HG03571 (cell line): ENCODE results near the gene MRPL49.
A peak's percentile ranks its signal among the peaks of the same experiment; 100 is the strongest.

Experiments used
- ATAC-seq: cut with Tn5 transposase; IDR thresholded peaks from one replicate; pipeline ENCODE4 v1.9.1; 2021; ENCODE audit not compliant: unreplicated experiment

MRPL49 gene

DNA sequence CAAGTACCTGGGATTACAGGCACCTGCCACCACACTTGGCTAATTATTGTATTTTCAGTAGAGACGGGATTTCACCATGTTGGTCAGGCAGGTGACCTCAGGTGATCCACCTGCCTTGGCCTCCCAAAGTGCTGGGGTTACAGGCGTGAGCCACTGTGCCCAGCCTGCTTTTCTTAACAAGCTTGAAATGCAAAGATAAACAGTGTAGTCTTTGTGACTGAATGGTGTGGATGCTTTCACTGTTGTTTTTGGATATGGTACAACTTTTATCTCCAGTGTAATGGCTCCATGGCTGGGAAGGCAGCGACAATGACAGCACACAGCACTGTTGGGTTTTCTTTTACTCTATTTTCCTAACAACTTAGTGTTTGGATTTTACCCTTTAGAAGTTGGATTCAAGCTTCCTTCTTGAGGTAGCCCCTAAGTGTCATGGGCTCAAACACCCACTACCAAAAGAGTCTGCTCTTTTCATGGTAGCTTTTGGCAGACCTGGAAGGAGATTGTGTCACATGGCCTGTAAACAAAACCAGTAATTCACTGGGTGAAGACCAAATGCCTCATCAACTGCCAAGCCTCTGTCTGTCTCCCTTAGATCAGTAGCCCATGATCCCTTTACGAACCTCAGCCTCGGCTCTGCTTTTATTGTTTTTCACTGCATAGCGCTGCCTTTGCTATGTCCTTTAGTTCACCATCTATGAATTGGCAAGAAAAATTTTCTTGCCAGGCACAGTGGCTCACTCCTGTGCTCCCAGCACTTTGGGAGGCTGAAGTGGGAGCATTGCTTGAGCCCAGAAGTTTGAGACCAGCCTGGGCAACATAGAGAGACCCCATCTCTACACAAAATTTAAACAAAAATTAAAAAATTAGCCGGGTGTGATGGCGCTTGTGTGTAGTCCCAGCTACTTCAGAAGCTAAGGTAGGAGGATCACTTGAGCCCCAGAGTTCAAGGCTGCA lies 19.7 kb upstream of the MRPL49 start:
- ATAC-seq = no peak

DNA sequence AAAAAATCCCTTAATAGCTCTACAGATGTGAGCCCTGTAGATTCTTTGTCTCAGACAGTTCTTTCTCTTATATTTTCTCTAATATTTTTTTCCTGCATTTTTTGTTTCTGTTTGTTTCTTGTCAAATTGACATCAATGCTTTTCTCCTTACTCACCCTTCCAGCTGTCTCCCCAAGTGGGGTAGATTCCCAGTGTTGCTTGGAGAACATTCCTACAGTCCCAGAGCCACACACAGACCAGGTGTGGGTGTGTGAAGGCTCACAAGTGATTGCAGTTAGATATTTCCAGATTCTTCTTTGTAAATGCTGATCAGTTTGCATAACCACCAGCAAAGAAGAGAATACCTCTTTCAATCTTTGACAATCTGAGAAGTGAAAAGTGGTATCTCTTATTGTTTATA lies 18.6 kb upstream of the MRPL49 start:
- ATAC-seq = no peak

DNA sequence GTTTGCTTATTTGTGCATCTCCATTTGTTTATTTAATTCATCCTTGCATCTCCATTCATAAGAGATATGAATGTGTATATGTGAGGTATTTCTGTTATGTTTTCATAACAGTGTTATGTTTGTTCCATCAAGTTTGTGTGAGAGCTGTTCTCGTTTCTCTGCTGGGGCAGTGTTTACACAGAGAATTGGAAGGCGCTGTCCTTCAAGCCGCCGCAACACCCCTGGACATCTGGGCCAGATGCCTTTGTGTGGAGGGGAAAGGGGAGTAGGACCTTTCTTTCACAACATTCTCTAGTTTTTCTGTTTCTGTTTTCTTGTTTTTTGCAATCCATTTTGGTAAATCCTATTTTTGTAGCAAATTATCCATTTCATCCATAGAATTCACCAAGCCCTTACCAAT lies 17.5 kb upstream of the MRPL49 start:
- ATAC-seq = no peak

DNA sequence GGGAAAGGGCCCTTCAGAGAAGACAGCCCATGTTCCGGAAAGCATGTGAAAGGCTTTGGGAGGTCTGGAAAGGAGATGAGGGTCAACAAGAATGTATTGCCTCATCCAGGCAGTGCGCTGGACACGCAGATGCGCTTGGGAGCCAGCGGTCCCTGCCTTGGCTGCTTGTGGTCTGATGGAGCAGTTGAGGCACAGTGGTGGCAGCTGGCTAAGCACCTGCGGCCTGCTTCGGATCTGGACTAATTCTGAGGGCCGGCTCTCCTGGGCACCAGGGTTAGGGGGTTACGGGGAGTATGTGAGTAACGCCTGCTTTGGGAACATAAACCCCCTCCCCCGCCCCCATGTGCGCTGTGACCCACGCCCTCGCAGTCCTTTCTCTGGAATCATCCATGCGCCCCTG lies 15.0 kb upstream of the MRPL49 start:
- no peak for ATAC-seq

DNA sequence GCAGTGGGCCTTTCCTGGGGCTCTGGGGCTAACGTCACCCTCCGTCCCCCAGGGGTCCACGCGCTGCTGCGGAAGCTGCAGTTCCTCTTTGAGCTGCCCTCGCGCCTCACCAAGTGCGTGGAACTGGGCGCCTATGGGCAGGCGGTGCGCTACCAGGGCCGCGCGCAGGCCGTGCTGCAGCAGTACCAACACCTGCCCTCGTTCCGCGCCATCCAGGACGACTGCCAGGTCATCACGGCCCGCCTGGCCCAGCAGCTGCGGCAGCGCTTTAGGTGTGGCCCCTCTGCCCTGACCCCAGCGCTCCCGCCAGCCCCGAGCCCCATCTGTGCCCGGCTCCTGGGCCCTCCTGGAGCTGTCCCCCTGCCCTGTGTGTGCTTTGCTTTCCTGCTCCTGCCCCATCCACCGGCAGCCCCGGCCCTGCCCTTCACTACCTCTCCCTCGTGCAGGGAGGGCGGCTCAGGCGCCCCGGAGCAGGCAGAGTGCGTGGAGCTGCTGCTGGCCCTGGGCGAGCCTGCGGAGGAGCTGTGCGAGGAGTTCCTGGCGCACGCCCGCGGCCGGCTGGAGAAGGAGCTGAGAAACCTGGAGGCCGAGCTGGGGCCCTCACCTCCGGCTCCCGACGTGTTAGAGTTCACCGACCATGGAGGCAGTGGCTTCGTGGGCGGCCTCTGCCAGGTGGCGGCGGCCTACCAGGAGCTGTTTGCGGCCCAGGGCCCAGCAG lies 14.2 kb upstream of the MRPL49 start:
- ATAC-seq = no peak

DNA sequence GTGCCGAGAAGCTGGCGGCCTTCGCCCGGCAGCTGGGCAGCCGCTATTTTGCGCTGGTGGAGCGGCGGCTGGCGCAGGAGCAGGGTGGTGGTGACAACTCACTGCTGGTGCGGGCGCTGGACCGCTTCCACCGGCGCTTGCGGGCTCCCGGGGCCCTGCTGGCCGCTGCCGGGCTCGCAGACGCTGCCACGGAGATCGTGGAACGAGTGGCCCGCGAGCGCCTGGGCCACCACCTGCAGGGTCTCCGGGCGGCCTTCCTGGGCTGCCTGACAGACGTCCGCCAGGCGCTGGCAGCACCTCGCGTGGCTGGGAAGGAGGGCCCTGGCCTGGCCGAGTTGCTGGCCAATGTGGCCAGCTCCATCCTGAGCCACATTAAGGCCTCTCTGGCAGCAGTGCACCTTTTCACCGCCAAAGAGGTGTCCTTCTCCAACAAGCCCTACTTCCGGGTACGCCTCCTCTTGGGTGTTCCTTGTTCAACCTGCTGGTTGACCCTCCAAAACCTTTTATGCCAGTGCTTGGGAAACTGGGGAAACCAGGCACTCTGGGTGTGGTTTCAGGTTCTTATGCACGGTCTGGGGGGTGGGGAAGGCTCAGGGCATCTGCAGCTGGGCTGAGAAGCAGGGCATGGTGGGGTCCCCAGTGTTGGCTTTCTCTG lies 13.5 kb upstream of the MRPL49 start:
- ATAC-seq = no peak

DNA sequence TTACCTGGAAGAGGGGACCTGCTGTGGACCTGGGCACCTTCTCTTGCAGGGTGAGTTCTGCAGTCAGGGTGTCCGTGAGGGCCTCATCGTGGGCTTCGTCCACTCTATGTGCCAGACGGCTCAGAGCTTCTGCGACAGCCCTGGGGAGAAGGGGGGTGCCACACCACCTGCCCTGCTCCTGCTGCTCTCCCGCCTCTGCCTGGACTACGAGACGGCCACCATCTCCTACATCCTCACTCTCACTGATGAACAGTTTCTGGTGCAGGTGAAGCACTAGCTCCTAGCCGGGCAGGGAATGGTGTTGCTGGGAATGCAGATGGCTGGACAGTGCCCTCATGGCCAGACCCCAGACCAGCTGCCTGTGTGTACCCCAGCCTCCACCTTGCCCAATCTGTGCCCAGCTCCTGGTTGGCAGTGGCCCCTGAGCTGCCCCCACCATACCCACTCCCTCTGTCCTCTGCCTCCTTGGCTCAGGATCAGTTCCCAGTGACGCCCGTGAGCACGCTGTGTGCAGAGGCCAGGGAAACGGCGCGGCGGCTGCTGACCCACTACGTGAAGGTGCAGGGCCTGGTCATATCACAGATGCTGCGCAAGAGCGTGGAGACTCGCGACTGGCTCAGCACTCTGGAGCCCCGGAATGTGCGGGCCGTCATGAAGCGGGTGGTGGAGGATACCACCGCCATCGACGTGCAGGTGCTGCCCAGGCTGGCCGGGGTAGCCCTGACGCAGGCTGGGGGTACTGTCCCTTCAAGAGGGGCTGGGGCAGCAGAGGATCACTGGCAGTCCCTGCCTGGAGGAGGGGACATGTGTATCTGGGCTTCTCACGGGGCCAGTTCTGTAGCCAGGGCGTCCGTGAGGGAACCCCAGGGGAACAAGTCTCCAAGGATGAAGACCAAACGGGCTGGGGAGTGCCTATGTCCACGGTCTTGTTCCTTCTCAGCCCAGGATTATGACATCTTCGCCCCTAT lies 12.6 kb upstream of the MRPL49 start:
- ATAC-seq = no peak

DNA sequence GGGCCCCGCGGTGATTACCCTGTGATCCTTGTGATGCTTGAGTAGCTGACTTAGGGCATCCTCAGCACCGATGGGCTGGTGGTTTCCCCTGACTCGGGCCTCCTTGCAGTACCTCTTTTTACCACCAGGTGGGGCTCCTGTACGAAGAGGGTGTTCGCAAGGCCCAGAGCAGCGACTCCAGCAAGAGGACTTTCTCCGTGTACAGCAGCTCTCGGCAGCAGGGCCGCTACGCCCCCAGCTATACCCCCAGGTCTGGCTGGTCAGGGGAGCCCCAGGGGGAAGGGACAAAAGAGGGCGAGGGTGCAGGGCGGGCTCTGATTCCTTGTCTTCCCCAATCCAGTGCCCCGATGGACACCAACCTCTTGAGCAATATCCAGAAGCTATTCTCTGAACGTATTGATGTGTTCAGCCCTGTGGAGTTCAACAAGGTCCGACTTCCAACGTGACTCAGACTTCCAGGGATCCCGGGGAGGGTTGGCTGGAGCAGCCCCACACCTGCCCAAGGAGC lies 11.7 kb upstream of the MRPL49 start:
- ATAC-seq = no peak

DNA sequence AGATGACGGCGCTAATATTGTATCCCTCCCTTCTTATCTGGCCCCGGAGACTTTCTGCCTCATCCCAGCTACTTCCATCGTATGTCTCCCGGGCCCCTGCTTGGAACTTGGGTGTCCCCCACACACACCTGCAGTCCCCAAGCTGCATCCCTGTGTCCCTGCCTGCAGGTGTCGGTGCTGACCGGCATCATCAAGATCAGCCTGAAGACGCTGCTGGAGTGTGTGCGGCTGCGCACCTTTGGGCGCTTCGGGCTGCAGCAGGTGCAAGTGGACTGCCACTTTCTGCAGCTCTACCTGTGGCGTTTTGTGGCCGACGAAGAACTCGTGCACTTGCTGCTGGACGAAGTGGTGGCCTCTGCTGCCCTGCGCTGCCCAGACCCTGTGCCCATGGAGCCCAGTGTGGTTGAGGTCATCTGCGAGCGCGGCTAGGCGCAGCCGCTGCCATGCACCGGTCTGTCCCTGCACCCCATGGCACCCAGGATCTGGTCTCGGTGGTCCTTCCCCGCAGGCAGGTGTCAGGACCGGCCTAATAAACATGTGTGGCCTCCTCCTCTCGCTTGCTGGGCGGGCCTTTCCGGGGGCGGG lies 10.9 kb upstream of the MRPL49 start:
- ATAC-seq = no peak

DNA sequence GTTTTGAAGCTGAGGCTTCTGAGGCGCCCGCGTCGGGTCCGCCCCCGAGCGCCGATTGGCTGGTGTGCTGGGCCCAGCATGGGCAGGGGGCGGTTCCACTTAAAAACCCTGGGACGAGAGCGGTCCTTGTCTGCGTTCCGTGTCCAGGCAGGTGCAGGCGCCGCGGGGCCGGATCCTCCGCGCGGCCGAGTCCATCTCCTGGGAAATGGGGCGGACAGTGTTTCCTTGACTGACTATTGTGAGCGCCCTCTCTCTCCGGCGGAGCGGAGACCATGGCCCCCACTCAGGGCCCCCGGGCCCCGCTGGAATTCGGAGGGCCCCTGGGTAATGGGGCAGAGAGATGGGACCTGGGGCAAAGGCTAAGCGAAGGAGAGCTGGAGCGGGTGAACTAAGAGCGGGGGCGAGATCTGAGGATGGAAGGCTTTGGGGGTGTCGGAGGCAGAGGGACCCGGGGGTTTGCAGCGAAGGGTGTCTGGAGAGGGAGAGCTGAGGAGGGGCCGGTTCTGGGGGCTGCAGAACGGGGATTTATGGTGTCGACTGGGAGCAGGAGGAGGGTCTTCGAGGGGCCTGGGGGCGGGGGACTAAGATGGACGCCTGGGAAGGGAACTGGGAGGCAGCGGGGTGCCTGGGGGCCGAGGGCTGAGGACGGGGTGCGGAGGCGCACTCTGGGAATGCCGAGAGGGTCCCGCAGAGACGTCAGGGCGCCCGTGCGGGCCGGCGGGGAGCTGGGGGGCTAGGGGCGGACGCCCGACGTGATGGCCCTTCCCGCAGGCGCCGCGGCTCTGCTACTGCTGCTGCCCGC lies 10.2 kb upstream of the MRPL49 start, which contains the start of gene TM7SF2:
Gene TM7SF2, plus strand, starts transcription at position 129 of the 802 bp plus-strand sequence. Its CDS starts 144 bp downstream, at position 273.
- ATAC-seq = no peak

DNA sequence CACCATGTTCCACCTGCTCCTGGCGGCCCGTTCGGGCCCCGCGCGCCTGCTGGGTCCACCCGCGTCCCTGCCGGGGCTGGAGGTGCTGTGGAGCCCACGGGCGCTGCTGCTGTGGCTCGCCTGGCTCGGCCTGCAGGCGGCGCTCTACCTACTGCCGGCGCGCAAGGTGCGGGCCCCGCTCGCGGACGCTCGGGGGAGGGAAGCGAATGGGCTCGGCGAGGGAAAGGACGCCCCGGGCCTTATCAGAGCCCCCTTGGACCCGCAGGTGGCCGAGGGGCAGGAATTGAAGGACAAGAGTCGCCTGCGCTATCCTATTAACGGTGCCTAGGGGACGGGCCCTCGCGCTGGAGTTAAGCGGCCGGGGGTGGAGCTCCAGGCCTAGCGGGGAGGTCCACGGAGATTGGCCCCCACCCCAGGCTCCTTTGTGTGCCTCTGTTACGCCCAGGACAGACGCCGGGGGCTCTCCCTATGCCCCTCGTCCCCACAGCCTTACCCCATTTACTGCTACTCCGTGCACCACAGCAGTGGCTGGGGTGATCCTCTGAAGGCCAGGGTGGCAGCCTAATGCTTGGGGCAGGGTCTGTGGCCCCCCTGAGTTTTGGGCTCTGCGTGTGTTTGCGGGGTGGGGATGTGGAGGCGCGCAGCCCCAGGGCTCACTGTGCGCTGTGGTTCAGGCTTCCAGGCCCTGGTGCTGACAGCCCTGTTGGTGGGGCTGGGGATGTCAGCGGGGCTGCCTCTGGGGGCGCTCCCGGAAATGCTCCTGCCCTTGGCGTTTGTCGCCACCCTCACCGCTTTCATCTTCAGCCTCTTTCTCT lies 9.4 kb upstream of the MRPL49 start:
- ATAC-seq = peak; percentile 31

DNA sequence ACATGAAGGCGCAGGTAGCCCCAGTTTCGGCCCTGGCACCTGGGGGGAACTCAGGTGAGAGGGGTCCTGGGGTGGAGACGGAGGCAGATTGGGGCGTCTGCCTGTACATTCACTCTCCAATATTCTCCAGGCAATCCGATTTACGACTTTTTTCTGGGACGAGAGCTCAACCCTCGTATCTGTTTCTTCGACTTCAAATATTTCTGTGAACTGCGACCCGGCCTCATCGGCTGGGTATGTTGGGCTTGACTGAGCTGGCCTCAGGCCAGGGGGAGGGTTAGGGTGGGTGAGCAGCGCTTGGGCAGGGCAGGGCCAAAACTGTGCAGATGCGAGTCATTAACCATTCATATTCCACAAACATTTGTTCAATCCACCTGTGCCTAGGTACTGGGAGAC lies 8.8 kb upstream of the MRPL49 start:
- no peak for ATAC-seq

DNA sequence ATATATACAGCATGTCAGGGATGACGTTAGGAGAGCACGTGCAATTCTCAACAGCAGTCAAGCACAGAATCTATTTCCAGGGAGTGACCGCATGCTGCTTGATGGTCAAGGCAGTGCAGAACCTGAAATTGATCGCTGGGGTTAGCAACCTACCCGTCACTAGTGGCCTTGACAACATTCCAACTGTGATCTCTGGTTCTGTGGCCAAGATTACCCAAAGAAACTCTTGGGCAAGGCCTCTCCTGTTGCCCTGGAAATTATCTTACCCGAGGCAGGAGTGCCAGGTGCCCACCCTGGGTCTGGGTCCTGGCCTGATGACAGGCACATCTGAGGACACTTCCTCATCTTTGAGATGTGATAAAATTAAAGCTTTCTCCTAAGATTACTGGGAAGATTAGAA lies 8.3 kb upstream of the MRPL49 start:
- no peak for ATAC-seq

DNA sequence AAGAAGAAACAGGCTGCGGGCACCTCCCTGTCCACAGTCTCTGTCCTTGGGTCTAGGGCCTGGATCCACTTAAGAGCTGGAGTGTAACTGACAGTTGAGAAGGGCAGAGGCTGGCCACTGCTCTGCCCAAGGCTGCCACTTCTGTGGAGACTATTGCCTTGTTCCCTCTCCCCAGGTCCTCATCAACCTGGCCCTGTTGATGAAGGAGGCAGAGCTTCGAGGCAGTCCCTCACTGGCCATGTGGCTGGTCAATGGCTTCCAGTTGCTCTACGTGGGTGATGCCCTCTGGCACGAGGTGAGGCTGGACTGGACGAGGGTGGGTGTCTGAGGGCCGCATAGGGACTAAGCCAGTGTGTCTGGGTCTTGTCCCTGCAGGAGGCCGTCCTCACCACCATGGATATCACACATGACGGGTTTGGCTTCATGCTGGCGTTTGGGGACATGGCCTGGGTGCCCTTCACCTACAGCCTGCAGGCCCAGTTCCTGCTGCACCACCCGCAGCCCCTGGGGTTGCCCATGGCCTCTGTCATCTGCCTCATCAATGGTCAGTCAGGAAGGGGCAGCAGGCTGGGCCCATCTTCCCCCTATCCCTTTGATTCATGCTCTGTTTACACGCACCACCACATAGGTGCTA lies 7.5 kb upstream of the MRPL49 start:
- ATAC-seq = no peak

DNA sequence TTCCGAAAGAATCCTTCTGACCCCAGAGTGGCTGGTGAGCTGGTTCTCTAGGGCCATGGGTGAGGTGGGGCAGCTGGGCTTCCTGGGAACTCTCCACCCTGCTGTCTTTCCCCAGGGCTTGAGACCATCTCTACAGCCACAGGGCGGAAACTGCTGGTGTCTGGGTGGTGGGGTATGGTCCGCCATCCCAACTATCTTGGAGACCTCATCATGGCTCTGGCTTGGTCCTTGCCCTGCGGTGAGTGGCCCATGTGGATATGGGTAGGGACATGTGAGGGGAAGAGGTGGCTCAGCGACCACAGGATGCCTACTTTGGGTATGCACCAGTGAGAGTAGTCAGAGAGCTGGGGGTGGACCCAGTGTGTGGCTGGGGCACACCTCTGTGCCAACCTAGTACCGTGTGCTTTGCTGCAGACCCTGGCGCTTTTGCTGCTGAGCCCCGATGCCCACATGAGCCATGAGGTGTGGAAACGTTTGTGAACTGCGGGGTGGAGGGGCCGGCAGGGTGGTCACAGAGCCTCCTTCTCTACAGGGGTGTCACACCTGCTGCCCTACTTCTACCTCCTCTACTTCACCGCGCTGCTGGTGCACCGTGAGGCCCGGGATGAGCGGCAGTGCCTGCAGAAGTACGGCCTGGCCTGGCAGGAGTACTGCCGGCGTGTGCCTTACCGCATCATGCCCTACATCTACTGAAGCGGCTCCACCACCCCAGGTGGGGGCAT lies 6.6 kb upstream of the MRPL49 start:
- no peak for ATAC-seq

DNA sequence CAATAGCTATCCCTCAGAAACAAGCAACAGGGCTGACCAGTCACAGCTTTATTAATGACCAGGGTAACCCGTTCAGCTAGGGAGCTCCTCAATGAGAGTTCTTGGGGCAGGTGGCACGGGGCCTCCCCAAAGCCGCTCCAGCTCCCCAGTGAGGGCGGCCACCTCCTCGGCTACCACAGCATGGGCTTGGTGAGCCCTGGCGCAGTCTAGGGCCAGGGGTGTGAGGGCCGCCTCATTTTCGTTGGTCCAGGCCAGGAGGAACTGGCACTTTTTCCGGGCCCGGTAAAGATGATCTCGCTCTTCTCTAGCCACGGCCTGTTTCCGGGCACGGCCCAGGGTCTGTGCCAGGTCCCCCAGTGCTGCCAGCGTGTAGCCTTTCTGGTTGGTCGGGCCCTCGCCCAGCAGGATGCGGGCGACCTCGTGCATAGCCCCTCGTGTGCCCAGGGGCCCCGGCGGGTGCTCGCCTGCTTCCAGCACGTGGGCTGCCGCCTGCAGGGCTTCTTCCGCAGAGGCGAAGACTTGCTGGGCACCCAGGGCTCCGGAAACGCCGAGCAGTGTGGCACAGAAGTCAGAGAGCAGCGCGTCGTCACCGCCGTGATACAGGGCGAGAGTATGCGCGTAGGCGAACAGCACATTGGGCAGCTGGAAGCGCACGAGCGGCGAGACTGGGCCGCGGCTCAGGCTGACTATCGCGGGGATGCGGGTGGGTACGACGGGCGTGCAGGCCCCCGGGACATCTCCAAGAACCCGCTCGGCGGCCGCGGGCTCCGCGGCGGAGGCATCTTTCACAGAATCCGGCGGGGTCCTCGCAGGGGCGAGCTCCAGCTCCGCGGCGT lies 5.5 kb upstream of the MRPL49 start:
- no peak for ATAC-seq
